Panc1 (cell line): ENCODE results near the gene DCST2.

Source experiments
- CTCF ChIP-seq: fragments of 450-650 bp; IDR thresholded peaks from 2 replicates; pipeline ENCODE4 v1.5.1; 2017; ENCODE audit warnings: mild to moderate bottlenecking
- POLR2AphosphoS5 ChIP-seq: IDR thresholded peaks from 2 replicates; pipeline ENCODE4 v1.6.1; 2012; ENCODE audit warnings: mild to moderate bottlenecking, low read depth, low read length, moderate library complexity
- REST ChIP-seq, 2 experiments: IDR thresholded peaks; 2 replicates each; pipeline ENCODE4 v1.6.1; 2011 to 2012; ENCODE audit warnings: low read depth in 2 of 2, control low read depth in 1 of 2, low read length in 1 of 2, mild to moderate bottlenecking in 1 of 2, moderate library complexity in 1 of 2; ENCODE audit not compliant: insufficient read depth in 1 of 2
- SIN3A ChIP-seq: IDR thresholded peaks from 2 replicates; pipeline ENCODE4 v1.6.1; 2012; ENCODE audit warnings: low read depth, mild to moderate bottlenecking, low read length, moderate library complexity, borderline replicate concordance; ENCODE audit not compliant: insufficient read depth
- TCF7L2 ChIP-seq: IDR thresholded peaks from 2 replicates; pipeline ENCODE4 v1.6.1; 2011; ENCODE audit warnings: mild to moderate bottlenecking, low read depth, low read length, inconsistent platforms

- no peak for TF ChIP-seq CTCF
- TF ChIP-seq REST (IDR thresholded peaks at IDR 0.05; ENCODE audit: insufficient read depth in 1 of 2, low read depth in 2 of 2, low read length in 1 of 2) = no peak
- TF ChIP-seq TCF7L2 = no peak
- TF ChIP-seq POLR2AphosphoS5 = no peak
- no peak for TF ChIP-seq SIN3A
Observed at GRCh38 chr1:155051777-155052398, 18.3 kb upstream of the DCST2 start.
